HepG2 (cell line): ENCODE results near the gene TUBG1. TPM values are rescaled to one million over a fixed set of nuclear protein-coding genes. Genes with fewer than 3 reads are reported as not detected.

ENCODE experiments used
- BCL6 ChIP-seq: IDR thresholded peaks from 2 replicates; pipeline ENCODE4 v1.6.1; 2016; ENCODE audit warnings: missing genetic modification reagents, missing compliant biosample characterization
- GTF3A ChIP-seq: sonication (generic); formaldehyde crosslinking; conservative IDR thresholded peaks from 2 replicates; pipeline ENCODE4 v1.4.0; 2020; ENCODE audit warnings: mild to moderate bottlenecking, missing genetic modification reagents
- SSRP1 ChIP-seq: IDR thresholded peaks from 2 replicates; pipeline ENCODE4 v1.6.1; 2016; ENCODE audit warnings: control low read depth
- U2AF1 ChIP-seq: fragments of 200-400 bp; formaldehyde crosslinking; optimal IDR thresholded peaks from 2 replicates; pipeline ENCODE3; 2017; ENCODE audit warnings: mild to moderate bottlenecking, low read depth, low read length
- polyA plus RNA-seq, 8 experiments: library from polyadenylated mRNA; depleted of rRNA in 3 of 8; stranded (reverse) in 7 of 8; unstranded in 1 of 8; fragments of >200 nt; fragmentation: Illumina TruSeq in 4 of 8; extraction: Trizol in 4 of 8; gene quantifications; 2 replicates each; pipeline versions ENCODE4 v1.2.1 to v1.2.3, GENCODE V29; 2011 to 2016; ENCODE audit warnings: low read depth in 4 of 8, missing spikeins in 1 of 8, mixed read lengths in 1 of 8; ENCODE audit not compliant: insufficient read depth in 1 of 8
- total RNA-seq, 5 experiments: library from RNA; depleted of rRNA; stranded (reverse); fragments of >200 nt; fragmentation: Illumina TruSeq; extraction: Trizol; gene quantifications; 2 replicates each; pipeline ENCODE4 v1.2.3, GENCODE V29; 2016; ENCODE audit warnings: low read depth in 1 of 5
- TF ChIP-seq, protein P1 (sequence below): sonication (generic); formaldehyde crosslinking; IDR thresholded peaks from 2 replicates; pipeline ENCODE4 v1.4.0; 2020; ENCODE audit warnings: mild to moderate bottlenecking, missing genetic modification reagents
- TF ChIP-seq, protein P2 (sequence below): sonication (generic); formaldehyde crosslinking; IDR thresholded peaks from 2 replicates; pipeline ENCODE4 v1.4.0; 2020; ENCODE audit warnings: missing genetic modification reagents, borderline replicate concordance
- TF ChIP-seq, protein P3 (sequence below): sonication (generic); formaldehyde crosslinking; IDR thresholded peaks from 2 replicates; pipeline ENCODE4 v1.5.1; 2020; ENCODE audit warnings: missing genetic modification reagents, mild to moderate bottlenecking, borderline replicate concordance
- TF ChIP-seq, protein P4 (sequence below): sonication (generic); formaldehyde crosslinking; IDR thresholded peaks from 2 replicates; pipeline ENCODE4 v1.4.0; 2020; ENCODE audit warnings: missing genetic modification reagents
- TF ChIP-seq, protein P5 (sequence below): sonication (generic); formaldehyde crosslinking; IDR thresholded peaks from 2 replicates; pipeline ENCODE4 v1.4.0; 2020; ENCODE audit warnings: low read depth, mild to moderate bottlenecking, missing genetic modification reagents

TUBG1 gene
- total and polyA plus RNA-seq, 2 of the 13 experiments (the other 11 are each of a cell fraction or from before 2014, with no cell fraction given) = 74.1 to 137 TPM

DNA sequence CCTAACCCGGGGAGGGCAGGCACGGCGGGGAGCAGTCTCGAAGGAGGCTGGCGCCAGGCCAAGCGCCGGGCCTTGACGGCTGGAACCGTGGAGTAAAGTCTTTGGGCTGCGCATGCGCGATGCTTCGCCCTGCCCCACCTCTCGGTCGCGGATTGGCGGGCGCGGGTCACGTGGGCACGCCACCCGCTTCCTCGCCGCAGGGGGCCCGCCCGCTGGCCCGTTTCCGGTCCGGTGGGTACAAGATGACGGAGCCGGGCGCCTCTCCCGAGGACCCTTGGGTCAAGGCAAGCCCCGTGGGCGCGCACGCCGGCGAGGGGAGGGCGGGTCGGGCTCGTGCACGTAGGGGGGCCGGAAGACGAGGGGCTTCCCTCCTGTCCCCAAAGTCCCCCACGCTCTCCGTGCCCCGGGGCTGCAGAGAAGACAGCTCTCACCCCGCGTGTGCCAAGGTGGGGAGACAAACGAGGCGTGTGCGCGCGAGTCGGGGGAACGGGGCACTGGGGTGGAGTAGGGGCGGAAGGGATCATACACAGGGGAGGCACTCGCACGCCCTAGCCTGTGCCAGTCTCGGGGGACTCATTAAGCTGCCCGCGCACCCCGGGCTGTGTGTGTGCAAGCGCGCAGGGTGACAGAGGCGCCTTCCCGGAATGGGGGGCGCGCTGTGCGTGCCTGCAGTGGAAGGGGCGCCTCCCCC, 42.5 kb upstream of the TUBG1 start, which contains the start of gene MLX (continued):
- TF ChIP-seq, protein P1, sequence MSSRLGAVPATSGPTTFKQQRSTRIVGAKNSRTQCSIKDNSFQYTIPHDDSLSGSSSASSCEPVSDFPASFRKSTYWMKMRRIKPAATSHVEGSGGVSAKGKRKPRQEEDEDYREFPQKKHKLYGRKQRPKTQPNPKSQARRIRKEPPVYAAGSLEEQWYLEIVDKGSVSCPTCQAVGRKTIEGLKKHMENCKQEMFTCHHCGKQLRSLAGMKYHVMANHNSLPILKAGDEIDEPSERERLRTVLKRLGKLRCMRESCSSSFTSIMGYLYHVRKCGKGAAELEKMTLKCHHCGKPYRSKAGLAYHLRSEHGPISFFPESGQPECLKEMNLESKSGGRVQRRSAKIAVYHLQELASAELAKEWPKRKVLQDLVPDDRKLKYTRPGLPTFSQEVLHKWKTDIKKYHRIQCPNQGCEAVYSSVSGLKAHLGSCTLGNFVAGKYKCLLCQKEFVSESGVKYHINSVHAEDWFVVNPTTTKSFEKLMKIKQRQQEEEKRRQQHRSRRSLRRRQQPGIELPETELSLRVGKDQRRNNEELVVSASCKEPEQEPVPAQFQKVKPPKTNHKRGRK = no peak
- TF ChIP-seq BCL6 (peak; percentile 26), GTF3A (CRISPR knock-in tag) (0 out of 2 replicates have a peak, but pooled peaks have one; percentile 88), SSRP1 (peak; percentile 85; the same call in 1 of the 2 replicates), U2AF1 (no peak)
- TF ChIP-seq, protein P2, sequence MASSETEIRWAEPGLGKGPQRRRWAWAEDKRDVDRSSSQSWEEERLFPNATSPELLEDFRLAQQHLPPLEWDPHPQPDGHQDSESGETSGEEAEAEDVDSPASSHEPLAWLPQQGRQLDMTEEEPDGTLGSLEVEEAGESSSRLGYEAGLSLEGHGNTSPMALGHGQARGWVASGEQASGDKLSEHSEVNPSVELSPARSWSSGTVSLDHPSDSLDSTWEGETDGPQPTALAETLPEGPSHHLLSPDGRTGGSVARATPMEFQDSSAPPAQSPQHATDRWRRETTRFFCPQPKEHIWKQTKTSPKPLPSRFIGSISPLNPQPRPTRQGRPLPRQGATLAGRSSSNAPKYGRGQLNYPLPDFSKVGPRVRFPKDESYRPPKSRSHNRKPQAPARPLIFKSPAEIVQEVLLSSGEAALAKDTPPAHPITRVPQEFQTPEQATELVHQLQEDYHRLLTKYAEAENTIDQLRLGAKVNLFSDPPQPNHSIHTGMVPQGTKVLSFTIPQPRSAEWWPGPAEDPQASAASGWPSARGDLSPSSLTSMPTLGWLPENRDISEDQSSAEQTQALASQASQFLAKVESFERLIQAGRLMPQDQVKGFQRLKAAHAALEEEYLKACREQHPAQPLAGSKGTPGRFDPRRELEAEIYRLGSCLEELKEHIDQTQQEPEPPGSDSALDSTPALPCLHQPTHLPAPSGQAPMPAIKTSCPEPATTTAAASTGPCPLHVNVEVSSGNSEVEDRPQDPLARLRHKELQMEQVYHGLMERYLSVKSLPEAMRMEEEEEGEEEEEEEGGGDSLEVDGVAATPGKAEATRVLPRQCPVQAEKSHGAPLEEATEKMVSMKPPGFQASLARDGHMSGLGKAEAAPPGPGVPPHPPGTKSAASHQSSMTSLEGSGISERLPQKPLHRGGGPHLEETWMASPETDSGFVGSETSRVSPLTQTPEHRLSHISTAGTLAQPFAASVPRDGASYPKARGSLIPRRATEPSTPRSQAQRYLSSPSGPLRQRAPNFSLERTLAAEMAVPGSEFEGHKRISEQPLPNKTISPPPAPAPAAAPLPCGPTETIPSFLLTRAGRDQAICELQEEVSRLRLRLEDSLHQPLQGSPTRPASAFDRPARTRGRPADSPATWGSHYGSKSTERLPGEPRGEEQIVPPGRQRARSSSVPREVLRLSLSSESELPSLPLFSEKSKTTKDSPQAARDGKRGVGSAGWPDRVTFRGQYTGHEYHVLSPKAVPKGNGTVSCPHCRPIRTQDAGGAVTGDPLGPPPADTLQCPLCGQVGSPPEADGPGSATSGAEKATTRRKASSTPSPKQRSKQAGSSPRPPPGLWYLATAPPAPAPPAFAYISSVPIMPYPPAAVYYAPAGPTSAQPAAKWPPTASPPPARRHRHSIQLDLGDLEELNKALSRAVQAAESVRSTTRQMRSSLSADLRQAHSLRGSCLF = no peak
- TF ChIP-seq, protein P3, sequence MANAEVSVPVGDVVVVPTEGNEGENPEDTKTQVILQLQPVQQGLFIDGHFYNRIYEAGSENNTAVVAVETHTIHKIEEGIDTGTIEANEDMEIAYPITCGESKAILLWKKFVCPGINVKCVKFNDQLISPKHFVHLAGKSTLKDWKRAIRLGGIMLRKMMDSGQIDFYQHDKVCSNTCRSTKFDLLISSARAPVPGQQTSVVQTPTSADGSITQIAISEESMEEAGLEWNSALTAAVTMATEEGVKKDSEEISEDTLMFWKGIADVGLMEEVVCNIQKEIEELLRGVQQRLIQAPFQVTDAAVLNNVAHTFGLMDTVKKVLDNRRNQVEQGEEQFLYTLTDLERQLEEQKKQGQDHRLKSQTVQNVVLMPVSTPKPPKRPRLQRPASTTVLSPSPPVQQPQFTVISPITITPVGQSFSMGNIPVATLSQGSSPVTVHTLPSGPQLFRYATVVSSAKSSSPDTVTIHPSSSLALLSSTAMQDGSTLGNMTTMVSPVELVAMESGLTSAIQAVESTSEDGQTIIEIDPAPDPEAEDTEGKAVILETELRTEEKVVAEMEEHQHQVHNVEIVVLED (CRISPR knock-in tag) = peak; percentile 96
- TF ChIP-seq, protein P4, sequence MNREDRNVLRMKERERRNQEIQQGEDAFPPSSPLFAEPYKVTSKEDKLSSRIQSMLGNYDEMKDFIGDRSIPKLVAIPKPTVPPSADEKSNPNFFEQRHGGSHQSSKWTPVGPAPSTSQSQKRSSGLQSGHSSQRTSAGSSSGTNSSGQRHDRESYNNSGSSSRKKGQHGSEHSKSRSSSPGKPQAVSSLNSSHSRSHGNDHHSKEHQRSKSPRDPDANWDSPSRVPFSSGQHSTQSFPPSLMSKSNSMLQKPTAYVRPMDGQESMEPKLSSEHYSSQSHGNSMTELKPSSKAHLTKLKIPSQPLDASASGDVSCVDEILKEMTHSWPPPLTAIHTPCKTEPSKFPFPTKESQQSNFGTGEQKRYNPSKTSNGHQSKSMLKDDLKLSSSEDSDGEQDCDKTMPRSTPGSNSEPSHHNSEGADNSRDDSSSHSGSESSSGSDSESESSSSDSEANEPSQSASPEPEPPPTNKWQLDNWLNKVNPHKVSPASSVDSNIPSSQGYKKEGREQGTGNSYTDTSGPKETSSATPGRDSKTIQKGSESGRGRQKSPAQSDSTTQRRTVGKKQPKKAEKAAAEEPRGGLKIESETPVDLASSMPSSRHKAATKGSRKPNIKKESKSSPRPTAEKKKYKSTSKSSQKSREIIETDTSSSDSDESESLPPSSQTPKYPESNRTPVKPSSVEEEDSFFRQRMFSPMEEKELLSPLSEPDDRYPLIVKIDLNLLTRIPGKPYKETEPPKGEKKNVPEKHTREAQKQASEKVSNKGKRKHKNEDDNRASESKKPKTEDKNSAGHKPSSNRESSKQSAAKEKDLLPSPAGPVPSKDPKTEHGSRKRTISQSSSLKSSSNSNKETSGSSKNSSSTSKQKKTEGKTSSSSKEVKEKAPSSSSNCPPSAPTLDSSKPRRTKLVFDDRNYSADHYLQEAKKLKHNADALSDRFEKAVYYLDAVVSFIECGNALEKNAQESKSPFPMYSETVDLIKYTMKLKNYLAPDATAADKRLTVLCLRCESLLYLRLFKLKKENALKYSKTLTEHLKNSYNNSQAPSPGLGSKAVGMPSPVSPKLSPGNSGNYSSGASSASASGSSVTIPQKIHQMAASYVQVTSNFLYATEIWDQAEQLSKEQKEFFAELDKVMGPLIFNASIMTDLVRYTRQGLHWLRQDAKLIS (CRISPR knock-in tag) = no peak; the same call in 1 of the 2 replicates
- TF ChIP-seq, protein P5, sequence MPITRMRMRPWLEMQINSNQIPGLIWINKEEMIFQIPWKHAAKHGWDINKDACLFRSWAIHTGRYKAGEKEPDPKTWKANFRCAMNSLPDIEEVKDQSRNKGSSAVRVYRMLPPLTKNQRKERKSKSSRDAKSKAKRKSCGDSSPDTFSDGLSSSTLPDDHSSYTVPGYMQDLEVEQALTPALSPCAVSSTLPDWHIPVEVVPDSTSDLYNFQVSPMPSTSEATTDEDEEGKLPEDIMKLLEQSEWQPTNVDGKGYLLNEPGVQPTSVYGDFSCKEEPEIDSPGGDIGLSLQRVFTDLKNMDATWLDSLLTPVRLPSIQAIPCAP (CRISPR knock-in tag) = peak; percentile 24; the same call in 1 of the 2 replicates
